Inflammatory macrophage (primary cell): ENCODE results near the gene CDH23.
A peak's percentile ranks its signal among the peaks of the same experiment; 100 is the strongest.

Experiments used
- DNase-seq, 2 donors: peaks; one replicate each; pipeline ENCODE4 v3.0.0-alpha.2; 2020 to 2022

The CDH23 gene

GRCh38 chr10:71370031-71370430, 26.7 kb upstream of the CDH23 start:
- DNase-seq: no peak

GRCh38 chr10:71371750-71372166, 25.0 kb upstream of the CDH23 start:
- peak; percentile 87 for DNase-seq

GRCh38 chr10:71372882-71373495, 23.7 kb upstream of the CDH23 start:
- peak; percentile 65 to 69 for DNase-seq

GRCh38 chr10:71374481-71375233, 22.1 kb upstream of the CDH23 start:
- no peak for DNase-seq

GRCh38 chr10:71375952-71376351, 20.8 kb upstream of the CDH23 start:
- DNase-seq: no peak

GRCh38 chr10:71378336-71379117, 18.2 kb upstream of the CDH23 start:
- DNase-seq: peak; percentile 68 to 75

- peak in 1 of 2 donors; percentile 35 for DNase-seq
These were observed 17.5 kb upstream of the CDH23 start for GRCh38 chr10:71379118-71379766.

GRCh38 chr10:71380841-71381240, 15.9 kb upstream of the CDH23 start:
- no peak for DNase-seq

GRCh38 chr10:71381611-71382010, 15.1 kb upstream of the CDH23 start:
- no peak for DNase-seq

- no peak for DNase-seq
These were observed 14.7 kb upstream of the CDH23 start for GRCh38 chr10:71382028-71382427.

- peak in 1 of 2 donors; percentile 55 for DNase-seq
These were observed 14.0 kb upstream of the CDH23 start for GRCh38 chr10:71382757-71383156.

GRCh38 chr10:71383972-71384687, 12.6 kb upstream of the CDH23 start:
- DNase-seq: peak; percentile 65 to 70

- DNase-seq: no peak
These were observed 8.5 kb upstream of the CDH23 start for GRCh38 chr10:71388171-71388570.

GRCh38 chr10:71388583-71389310, 8.0 kb upstream of the CDH23 start:
- DNase-seq: no peak

- DNase-seq: no peak
These were observed 6.8 kb upstream of the CDH23 start for GRCh38 chr10:71389768-71390460.

- DNase-seq: no peak
These were observed 6.3 kb upstream of the CDH23 start for GRCh38 chr10:71390461-71390835.

- no peak for DNase-seq
These were observed 5.6 kb upstream of the CDH23 start for GRCh38 chr10:71390921-71391690.

- no peak for DNase-seq
These were observed 5.0 kb upstream of the CDH23 start for GRCh38 chr10:71391701-71392100.

GRCh38 chr10:71392292-71392691, 4.4 kb upstream of the CDH23 start:
- no peak for DNase-seq
